AG09319 (cell line): ENCODE results near the gene GLCCI1.

Experiments used
- DNase-seq: peaks from one replicate; pipeline ENCODE4 v3.0.0-alpha.2; 2010; ENCODE audit warnings: low read depth; ENCODE audit errors: extremely low read depth
- TF ChIP-seq, protein P1 (sequence below): IDR thresholded peaks from 2 replicates; pipeline ENCODE4 v1.5.1; 2011; ENCODE audit warnings: low read depth, mild to moderate bottlenecking, inconsistent platforms, low read length, moderate library complexity

The GLCCI1 gene

DNA sequence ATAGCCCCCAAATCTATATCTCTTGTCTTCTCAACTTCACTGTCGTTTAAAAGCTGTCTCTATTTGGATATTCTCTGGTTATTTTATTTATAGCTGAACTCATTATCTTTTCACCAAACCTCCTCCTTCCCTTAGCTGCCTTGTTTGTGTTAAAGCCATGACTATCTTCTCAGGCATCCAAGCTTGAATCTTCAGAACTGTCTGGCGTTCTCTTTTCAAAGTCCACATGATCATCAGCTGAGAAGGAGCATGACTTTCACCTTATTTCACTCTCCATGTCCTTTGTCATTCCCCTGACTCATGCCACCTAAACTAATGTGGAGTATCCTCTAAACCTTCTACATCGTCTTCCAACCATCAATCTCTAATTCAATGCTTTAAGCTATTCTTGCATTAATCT, 5.7 kb upstream of the GLCCI1 start:
- TF ChIP-seq, protein P1, sequence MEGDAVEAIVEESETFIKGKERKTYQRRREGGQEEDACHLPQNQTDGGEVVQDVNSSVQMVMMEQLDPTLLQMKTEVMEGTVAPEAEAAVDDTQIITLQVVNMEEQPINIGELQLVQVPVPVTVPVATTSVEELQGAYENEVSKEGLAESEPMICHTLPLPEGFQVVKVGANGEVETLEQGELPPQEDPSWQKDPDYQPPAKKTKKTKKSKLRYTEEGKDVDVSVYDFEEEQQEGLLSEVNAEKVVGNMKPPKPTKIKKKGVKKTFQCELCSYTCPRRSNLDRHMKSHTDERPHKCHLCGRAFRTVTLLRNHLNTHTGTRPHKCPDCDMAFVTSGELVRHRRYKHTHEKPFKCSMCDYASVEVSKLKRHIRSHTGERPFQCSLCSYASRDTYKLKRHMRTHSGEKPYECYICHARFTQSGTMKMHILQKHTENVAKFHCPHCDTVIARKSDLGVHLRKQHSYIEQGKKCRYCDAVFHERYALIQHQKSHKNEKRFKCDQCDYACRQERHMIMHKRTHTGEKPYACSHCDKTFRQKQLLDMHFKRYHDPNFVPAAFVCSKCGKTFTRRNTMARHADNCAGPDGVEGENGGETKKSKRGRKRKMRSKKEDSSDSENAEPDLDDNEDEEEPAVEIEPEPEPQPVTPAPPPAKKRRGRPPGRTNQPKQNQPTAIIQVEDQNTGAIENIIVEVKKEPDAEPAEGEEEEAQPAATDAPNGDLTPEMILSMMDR: no peak
- DNase-seq: no peak

DNA sequence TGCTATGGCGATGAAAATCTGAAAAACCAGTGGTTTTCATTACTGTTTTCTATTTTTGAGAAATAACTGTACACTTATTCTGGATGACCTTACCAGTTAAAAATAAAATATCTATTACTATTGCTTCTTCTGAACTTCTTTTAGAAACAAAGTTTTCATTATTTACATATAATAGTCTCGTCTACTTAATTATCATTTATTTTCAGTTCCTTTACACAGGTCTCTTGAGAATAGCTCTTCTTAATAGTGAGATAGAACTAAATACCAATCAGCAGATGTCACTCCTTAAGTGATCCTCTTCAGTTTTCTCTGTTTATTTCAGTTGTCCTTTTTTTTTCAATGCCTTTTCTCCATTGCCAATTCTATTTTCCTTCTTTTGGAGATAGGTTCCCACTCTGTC, 4.3 kb upstream of the GLCCI1 start:
- TF ChIP-seq, protein P1: no peak
- no peak for DNase-seq

DNA sequence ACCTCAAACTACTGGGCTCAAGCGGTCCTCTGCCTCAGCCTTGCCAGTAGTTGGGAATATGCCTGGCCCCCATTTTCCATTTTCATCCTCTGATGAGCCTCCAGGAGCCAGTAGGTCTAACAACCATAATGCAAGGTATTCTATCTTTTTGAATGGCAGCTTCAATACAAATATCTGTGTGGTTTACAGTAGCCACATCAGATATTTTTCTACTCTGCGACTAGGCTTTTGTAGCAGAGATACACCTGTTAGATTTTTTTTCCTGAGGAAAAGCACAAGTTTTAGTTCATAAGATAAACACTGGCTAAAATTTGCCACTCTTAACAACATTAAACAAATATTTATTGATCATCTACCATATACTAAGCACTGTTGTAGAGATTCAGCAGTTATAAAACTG, 3.9 kb upstream of the GLCCI1 start:
- DNase-seq: no peak
- TF ChIP-seq, protein P1: no peak

DNA sequence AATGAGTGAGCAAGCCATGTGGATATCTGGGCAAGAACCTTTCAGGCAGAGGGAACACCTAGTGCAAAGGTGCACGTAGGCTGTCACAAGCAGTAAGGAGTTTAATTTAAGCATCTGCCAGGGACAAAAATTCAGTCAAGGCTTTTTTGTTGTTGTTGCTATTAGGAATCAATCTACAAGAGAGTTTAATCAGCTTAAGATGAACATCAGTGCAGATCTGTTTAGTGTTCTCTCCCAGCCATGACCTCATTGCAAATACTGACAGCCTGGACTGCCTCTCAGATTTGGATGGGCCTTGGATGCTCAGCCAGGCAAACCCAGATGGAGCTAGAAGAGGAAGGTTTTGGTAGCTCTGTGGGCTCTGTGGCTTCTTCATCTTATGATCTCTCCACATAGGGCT, 3.3 kb upstream of the GLCCI1 start:
- TF ChIP-seq, protein P1: no peak
- DNase-seq: no peak

DNA sequence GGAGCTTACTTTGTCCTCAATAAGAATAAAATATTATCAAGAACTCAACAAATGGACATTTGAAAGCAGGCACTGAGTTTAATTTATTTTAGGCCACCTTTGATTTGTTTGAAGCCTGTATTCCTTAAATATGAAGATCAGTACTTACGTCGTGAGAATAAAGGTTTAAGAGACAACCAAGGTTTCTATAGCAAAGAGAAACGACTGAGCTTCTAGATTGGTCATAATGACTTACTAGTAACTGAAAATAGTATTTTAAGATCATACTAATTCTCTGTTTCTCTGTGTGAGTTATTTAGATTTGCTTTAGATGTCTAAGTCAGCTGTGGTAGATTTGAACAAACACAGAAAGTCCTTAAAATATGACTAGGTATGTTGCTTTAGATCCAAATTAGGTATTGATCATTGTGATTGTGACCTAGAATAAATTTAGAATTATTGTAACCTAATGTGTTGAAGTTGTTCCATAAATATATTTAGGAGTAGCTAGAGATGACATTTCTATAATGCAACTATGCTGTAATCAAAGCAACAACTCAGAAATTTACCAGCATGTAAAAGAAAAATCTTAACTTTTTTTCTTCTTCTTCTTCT, 2.4 kb upstream of the GLCCI1 start:
- DNase-seq: no peak
- TF ChIP-seq, protein P1: no peak

DNA sequence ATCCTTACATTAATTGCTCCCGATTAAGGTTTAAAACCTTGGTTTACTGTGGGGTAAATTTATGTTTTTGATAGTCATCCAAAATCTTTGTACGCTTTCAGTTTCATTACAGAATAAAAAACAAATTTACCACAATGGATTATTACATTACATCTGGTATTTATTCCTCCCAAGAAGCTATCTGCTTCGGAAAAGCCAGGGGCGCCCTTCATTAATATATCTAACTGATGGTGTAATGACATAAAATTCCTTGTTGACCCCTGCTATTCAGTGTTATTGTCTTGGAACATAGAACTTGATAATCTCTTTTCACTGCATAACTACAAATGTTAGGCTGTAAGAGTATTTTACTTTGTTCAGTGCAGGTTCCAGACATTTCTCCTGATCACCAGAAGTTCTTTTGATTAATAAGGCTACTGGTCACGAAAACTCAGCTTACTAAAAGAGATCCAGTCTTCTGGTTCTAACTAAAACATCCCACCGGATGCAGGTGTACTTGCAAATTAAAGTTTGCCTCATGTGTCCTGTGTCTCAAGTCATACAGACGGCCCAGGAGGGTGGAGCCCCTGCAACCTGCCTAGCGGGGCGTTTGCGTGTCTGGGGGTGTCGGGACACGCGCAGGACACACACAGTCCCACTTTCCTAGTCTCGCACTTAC, 581 bp upstream of the GLCCI1 start:
- TF ChIP-seq, protein P1: no peak
- no peak for DNase-seq

DNA sequence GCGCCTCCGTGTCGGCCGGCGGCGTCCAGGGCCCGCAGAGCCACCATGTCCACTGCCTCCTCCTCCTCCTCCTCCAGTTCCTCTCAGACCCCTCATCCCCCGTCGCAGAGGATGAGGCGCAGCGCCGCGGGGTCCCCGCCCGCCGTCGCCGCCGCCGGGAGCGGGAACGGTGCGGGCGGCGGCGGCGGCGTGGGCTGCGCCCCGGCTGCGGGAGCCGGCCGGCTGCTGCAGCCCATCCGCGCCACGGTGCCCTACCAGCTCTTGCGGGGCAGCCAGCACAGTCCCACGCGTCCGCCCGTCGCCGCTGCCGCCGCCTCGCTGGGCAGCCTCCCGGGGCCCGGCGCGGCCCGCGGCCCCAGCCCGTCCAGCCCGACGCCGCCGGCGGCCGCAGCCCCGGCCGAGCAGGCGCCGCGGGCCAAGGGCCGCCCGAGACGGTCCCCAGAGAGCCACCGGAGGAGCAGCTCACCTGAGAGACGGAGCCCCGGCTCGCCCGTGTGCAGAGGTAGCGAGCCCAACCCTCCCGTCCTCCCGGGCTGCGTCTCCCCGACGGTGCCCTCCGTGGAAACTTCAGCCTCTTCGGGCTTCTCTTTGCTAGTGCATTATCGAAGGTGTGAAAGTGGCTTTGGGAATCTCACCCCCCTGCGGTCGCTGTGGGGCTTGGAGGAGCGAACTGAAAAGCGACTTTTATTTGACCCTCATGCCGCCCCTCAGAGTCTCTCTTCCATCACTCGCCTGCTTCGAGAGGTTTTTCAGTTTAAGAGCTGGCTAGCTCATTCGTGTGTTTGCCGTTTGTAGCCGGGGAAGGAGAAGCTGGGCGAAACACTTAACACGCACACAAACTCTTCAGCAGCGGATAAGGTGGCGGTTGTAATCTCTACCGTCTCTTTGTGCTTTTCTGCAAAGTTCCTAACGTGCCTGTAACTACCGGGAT, 975 bp downstream of the GLCCI1 start:
- DNase-seq: no peak
- TF ChIP-seq, protein P1: no peak; the same call in 1 of the 2 replicates
